ENCODE data around the gene PDE1A. TPM values are rescaled to one million over a fixed set of nuclear protein-coding genes. Genes with fewer than 3 reads are reported as not detected.

The PDE1A gene
- total and polyA plus RNA-seq, 7 experiments from 2014 or later, result not detected

DNA sequence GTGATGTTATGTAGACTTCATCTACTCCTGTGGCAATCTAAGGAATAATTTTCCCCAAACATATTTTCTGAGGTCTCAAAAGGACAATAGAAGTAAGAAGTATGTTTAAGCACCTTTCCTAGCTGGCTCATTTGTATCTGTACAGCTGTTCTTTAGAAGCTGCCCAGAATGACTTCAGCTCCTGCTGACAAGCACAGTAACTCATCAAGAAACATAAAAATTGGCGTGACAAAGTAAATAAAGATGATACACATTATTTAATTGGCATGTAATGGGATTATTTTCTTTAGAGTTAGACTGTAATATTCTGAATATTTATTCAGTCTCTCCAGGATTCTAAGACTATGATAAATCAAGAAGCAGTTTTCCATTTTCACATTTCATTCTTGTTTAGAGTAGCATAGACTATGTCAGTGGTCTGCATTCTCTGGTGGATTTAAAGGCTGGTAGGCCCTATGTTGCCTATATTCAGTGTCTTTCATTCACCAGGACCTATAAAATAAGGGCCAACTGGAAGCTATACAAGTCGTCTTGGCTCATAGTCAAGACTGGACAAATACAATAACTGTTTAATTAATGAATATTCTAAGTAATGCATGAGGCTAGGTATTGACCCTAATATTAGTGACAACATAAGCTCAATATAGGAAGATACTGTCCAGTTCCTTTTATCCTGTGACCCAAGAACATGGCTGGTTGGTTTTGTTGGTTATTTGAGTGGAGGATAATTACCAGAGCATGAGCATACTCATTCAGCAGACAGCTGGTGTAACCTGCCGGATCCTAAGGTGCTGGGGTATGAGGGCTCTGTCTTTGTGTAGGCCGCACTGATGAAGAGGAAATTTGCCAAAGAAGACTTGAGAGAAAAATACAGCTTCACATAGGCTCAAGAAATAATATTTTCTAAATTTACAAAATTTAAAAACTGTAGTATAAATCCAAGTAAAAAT lies 107.0 kb downstream of the PDE1A start:
- DNase-seq (no peak), ATAC-seq (no peak)
- ChIA-PET CTCF (no interaction called here), POLR2A (no interaction called here)
- H3K27ac Mint-ChIP-seq, result no peak overlapping the region
- Histone ChIP-seq H3K9me3 (ENCODE audit: control insufficient read depth in 2 of 3, low read length in 3 of 3) (no peaks in the 10 kb centered on the region), H3K4me1 (ENCODE audit: control insufficient read depth in 2 of 2, insufficient read depth in 2 of 2, low read length in 2 of 2) (no peaks in the 10 kb centered on the region), H3K36me3 (ENCODE audit: control insufficient read depth in 2 of 3, insufficient read depth in 3 of 3, low read length in 3 of 3) (no peaks in the 10 kb centered on the region), H3K27ac (ENCODE audit: low read depth, low read length) (no peak overlapping the region), H3K4me3 (ENCODE audit: low read length) (no peak overlapping the region), H3K27me3 (ENCODE audit: control insufficient read depth in 2 of 2, insufficient read depth in 2 of 2, low read length in 2 of 2) (peaks cover 0 to 3% of the 10 kb centered on the region in 2 donors)
- H3K27me3 Mint-ChIP-seq, result no peaks in the 10 kb centered on the region
- H3K36me3 Mint-ChIP-seq, result no peaks in the 10 kb centered on the region
- H3K4me1 Mint-ChIP-seq, result peaks cover 0 to 1% (median 0%) of the 10 kb centered on the region in 7 donors
- peaks cover 0 to 4% (median 2%) of the 10 kb centered on the region in 11 donors for H3K9me3 Mint-ChIP-seq
- no peak overlapping the region for H3K4me3 Mint-ChIP-seq
- intact Hi-C loops (cut with micrococcal nuclease), result no loop called here

DNA sequence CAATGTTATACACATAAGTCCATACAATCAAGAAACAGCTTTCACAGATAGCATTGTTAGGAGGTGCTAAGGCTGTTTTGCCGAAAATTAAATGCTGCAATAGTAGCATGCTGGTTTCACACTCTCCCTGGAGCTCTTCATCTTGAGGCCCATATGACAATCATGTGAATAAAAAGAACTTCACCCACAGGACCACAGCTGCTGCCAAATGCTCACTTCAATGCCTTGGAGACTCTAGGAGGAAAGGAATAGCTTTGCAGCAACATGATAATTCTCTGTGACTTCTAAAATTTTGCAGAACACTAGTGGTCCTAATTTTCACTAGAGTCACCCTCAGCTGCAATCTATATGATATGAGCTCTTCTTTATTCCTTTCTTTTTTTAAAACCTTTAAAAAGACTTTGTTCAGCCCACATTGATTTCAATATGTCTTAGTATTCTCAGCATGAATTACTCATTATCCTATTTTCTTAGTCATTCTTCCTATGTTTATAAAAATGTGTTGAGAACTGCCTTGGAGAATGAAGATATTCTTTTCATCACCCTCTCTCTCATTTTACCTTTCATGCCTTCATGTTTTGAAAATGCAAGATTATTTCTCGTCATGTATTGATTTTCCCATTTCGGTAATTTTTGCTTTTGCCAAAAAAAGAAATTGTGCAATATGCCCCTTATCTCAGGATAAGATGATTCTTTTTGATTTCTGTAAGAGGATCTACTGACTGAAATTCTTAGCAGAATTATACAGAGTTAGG lies 108.2 kb downstream of the PDE1A start:
- Histone ChIP-seq H3K36me3 (ENCODE audit: control insufficient read depth in 2 of 3, insufficient read depth in 3 of 3, low read length in 3 of 3) (no peaks in the 10 kb centered on the region), H3K27me3 (ENCODE audit: control insufficient read depth in 2 of 2, insufficient read depth in 2 of 2, low read length in 2 of 2) (peaks cover 0 to 3% of the 10 kb centered on the region in 2 donors), H3K4me1 (ENCODE audit: control insufficient read depth in 2 of 2, insufficient read depth in 2 of 2, low read length in 2 of 2) (no peaks in the 10 kb centered on the region), H3K9me3 (ENCODE audit: control insufficient read depth in 2 of 3, low read length in 3 of 3) (no peaks in the 10 kb centered on the region), H3K4me3 (ENCODE audit: low read length) (no peak overlapping the region), H3K27ac (ENCODE audit: low read depth, low read length) (no peak overlapping the region)
- intact Hi-C loops (cut with micrococcal nuclease), result no loop called here
- ATAC-seq, result no peak
- Mint-ChIP-seq H3K4me3 (no peak overlapping the region), H3K4me1 (peaks cover 0 to 1% (median 0%) of the 10 kb centered on the region in 7 donors), H3K36me3 (no peaks in the 10 kb centered on the region), H3K27me3 (no peaks in the 10 kb centered on the region), H3K9me3 (peaks cover 0 to 4% (median 0%) of the 10 kb centered on the region in 11 donors), H3K27ac (no peak overlapping the region)
- DNase-seq, result no peak
- ChIA-PET POLR2A (no interaction called here), CTCF (no interaction called here)

DNA sequence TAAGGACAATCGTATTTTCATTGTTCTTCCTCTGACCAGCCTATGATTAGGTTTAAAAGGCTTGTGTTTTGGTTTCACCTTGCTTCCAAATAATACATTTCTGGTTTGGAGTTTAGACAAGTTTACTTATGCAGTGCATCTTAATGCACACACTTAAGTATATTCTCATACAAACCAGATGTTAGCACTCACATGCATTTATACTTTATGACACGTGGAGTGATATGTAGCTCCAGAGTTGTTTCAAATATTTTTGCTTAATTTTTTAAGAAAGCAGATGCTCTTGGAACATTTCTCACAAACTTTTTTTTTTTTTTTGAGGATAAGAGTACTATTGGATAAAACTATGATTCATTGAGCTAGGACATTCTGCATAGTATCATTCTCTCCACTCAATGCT lies 109.9 kb downstream of the PDE1A start:
- intact Hi-C loops (cut with micrococcal nuclease), result no loop called here

GRCh38 chr2:182302972-182303371 lies 123.9 kb downstream of the PDE1A start:
- H3K4me1 Mint-ChIP-seq, result no peaks in the 10 kb centered on the region
- Histone ChIP-seq H3K4me1 (ENCODE audit: control insufficient read depth in 2 of 2, insufficient read depth in 2 of 2, low read length in 2 of 2) (no peaks in the 10 kb centered on the region), H3K4me3 (ENCODE audit: low read length) (no peak overlapping the region), H3K27ac (ENCODE audit: low read depth, low read length) (no peak overlapping the region), H3K27me3 (ENCODE audit: control insufficient read depth in 2 of 2, insufficient read depth in 2 of 2, low read length in 2 of 2) (no peaks in the 10 kb centered on the region), H3K36me3 (ENCODE audit: control insufficient read depth in 2 of 3, insufficient read depth in 3 of 3, low read length in 3 of 3) (no peaks in the 10 kb centered on the region), H3K9me3 (ENCODE audit: control insufficient read depth in 2 of 3, low read length in 3 of 3) (no peaks in the 10 kb centered on the region)
- ATAC-seq (no peak), DNase-seq (no peak)
- no peak overlapping the region for H3K27ac Mint-ChIP-seq
- POLR2A ChIA-PET, result no interaction called here
- H3K27me3 Mint-ChIP-seq, result peaks cover 0 to 6% (median 0%) of the 10 kb centered on the region in 5 donors
- no peak overlapping the region for H3K4me3 Mint-ChIP-seq
- peaks cover 0 to 6% (median 0%) of the 10 kb centered on the region in 11 donors for H3K9me3 Mint-ChIP-seq
- H3K36me3 Mint-ChIP-seq, result no peaks in the 10 kb centered on the region
- intact Hi-C loops (cut with micrococcal nuclease), result no loop called here
- CTCF ChIA-PET, result no interaction called here

More for the DNA sequence above, 109.9 kb downstream of the PDE1A start:
- Mint-ChIP-seq H3K36me3 (no peaks in the 10 kb centered on the region), H3K4me3 (no peak overlapping the region), H3K27ac (no peak overlapping the region), H3K9me3 (peaks cover 0 to 4% (median 0%) of the 10 kb centered on the region in 11 donors), H3K4me1 (peaks cover 0 to 1% (median 0%) of the 10 kb centered on the region in 7 donors), H3K27me3 (no peaks in the 10 kb centered on the region)
- ATAC-seq (no peak), DNase-seq (no peak)
- ChIA-PET CTCF (no interaction called here), POLR2A (no interaction called here)
- no peaks in the 10 kb centered on the region for H3K27me3 ChIP-seq (ENCODE audit: control insufficient read depth in 2 of 2, insufficient read depth in 2 of 2, low read length in 2 of 2)
- no peak overlapping the region for H3K4me3 ChIP-seq (ENCODE audit: low read length)
- no peaks in the 10 kb centered on the region for H3K4me1 ChIP-seq (ENCODE audit: control insufficient read depth in 2 of 2, insufficient read depth in 2 of 2, low read length in 2 of 2)
- no peaks in the 10 kb centered on the region for H3K9me3 ChIP-seq (ENCODE audit: control insufficient read depth in 2 of 3, low read length in 3 of 3)
- no peak overlapping the region for H3K27ac ChIP-seq (ENCODE audit: low read depth, low read length)
- no peaks in the 10 kb centered on the region for H3K36me3 ChIP-seq (ENCODE audit: control insufficient read depth in 2 of 3, insufficient read depth in 3 of 3, low read length in 3 of 3)

- no peak overlapping the region for H3K27ac ChIP-seq (ENCODE audit: low read depth, low read length)
- H3K27me3 Mint-ChIP-seq, result peaks cover 0 to 6% (median 0%) of the 10 kb centered on the region in 5 donors
Measured at GRCh38 chr2:182302174-182302573, 124.7 kb downstream of the PDE1A start.

GRCh38 chr2:182301093-182301492 lies 125.7 kb downstream of the PDE1A start:
- peaks cover 0 to 3% (median 0%) of the 10 kb centered on the region in 5 donors for H3K27me3 Mint-ChIP-seq
- CTCF ChIA-PET, result no interaction called here
- DNase-seq (no peak), ATAC-seq (no peak)
- H3K9me3 Mint-ChIP-seq, result peaks cover 0 to 5% (median 0%) of the 10 kb centered on the region in 11 donors
- intact Hi-C loops (cut with micrococcal nuclease), result no loop called here
- no peaks in the 10 kb centered on the region for H3K4me1 ChIP-seq (ENCODE audit: control insufficient read depth in 2 of 2, insufficient read depth in 2 of 2, low read length in 2 of 2)
- H3K36me3 ChIP-seq (ENCODE audit: control insufficient read depth in 2 of 3, insufficient read depth in 3 of 3, low read length in 3 of 3), result no peaks in the 10 kb centered on the region
- no peak overlapping the region for H3K27ac Mint-ChIP-seq
- H3K27ac ChIP-seq (ENCODE audit: low read depth, low read length), result no peak overlapping the region
- POLR2A ChIA-PET, result no interaction called here
- H3K9me3 ChIP-seq (ENCODE audit: control insufficient read depth in 2 of 3, low read length in 3 of 3), result no peaks in the 10 kb centered on the region
- no peaks in the 10 kb centered on the region for H3K36me3 Mint-ChIP-seq
- H3K4me3 Mint-ChIP-seq, result no peak overlapping the region
- no peaks in the 10 kb centered on the region for H3K27me3 ChIP-seq (ENCODE audit: control insufficient read depth in 2 of 2, insufficient read depth in 2 of 2, low read length in 2 of 2)
- H3K4me1 Mint-ChIP-seq, result no peaks in the 10 kb centered on the region
- H3K4me3 ChIP-seq (ENCODE audit: low read length), result no peak overlapping the region

More at GRCh38 chr2:182302174-182302573, 124.7 kb downstream of the PDE1A start:
- no peaks in the 10 kb centered on the region for H3K9me3 ChIP-seq (ENCODE audit: control insufficient read depth in 2 of 3, low read length in 3 of 3)
- POLR2A ChIA-PET, result no interaction called here
- no peak for ATAC-seq
- Mint-ChIP-seq H3K27ac (no peak overlapping the region), H3K9me3 (peaks cover 0 to 5% (median 0%) of the 10 kb centered on the region in 11 donors), H3K4me1 (no peaks in the 10 kb centered on the region), H3K36me3 (no peaks in the 10 kb centered on the region), H3K4me3 (no peak overlapping the region)
- no peaks in the 10 kb centered on the region for H3K4me1 ChIP-seq (ENCODE audit: control insufficient read depth in 2 of 2, insufficient read depth in 2 of 2, low read length in 2 of 2)
- no peak overlapping the region for H3K4me3 ChIP-seq (ENCODE audit: low read length)
- no peak for DNase-seq
- CTCF ChIA-PET, result no interaction called here
- no peaks in the 10 kb centered on the region for H3K36me3 ChIP-seq (ENCODE audit: control insufficient read depth in 2 of 3, insufficient read depth in 3 of 3, low read length in 3 of 3)
- no peaks in the 10 kb centered on the region for H3K27me3 ChIP-seq (ENCODE audit: control insufficient read depth in 2 of 2, insufficient read depth in 2 of 2, low read length in 2 of 2)
- intact Hi-C loops (cut with micrococcal nuclease), result no loop called here

Data from naive thymus-derived CD4-positive, alpha-beta T cell (primary cell).